SKM-1 treated with dmso at 0.1 percent for 144 hours (cell line): Measurements from ENCODE around the gene KLKB1.
"Not testable (repeated sequence)": the region's sequence is repeated elsewhere in the genome, so short reads cannot be mapped to it uniquely, and the experiment has no call there.

Experiments
- DNase-seq: peaks from one replicate; lab custom pipeline; 2025; ENCODE audit not compliant: unreplicated experiment; lab: John Stamatoyannopoulos, UW

KLKB1 gene

GRCh38 chr4:186264660-186265059 lies 37.4 kb downstream of the KLKB1 start:
- no peak for DNase-seq

GRCh38 chr4:186265250-186265649 lies 37.9 kb downstream of the KLKB1 start:
- not testable (repeated sequence) for DNase-seq

GRCh38 chr4:186265683-186266652 lies 38.7 kb downstream of the KLKB1 start, which contains the start of gene F11:
TSS of gene F11 (plus strand) at chr4:186266189. CDS start at chr4:186267137, 948 bp downstream.
- no peak for DNase-seq

- DNase-seq = no peak
These were observed 39.6 kb downstream of the KLKB1 start for GRCh38 chr4:186266729-186267456.

GRCh38 chr4:186271081-186271678 lies 43.9 kb downstream of the KLKB1 start:
- DNase-seq = no peak

GRCh38 chr4:186272699-186273391 lies 45.5 kb downstream of the KLKB1 start:
- no peak for DNase-seq

- not testable (repeated sequence) for DNase-seq
These were observed 46.1 kb downstream of the KLKB1 start for GRCh38 chr4:186273392-186273789.

GRCh38 chr4:186283311-186283710 lies 56.0 kb downstream of the KLKB1 start:
- no peak for DNase-seq

- no peak for DNase-seq
These were observed 57.8 kb downstream of the KLKB1 start for GRCh38 chr4:186285147-186285546.

- DNase-seq = no peak
These were observed 59.3 kb downstream of the KLKB1 start for GRCh38 chr4:186286581-186286980.

- DNase-seq = no peak
These were observed 64.1 kb downstream of the KLKB1 start for GRCh38 chr4:186291256-186291890.

- no peak for DNase-seq
These were observed 66.9 kb downstream of the KLKB1 start for GRCh38 chr4:186294160-186294559.

GRCh38 chr4:186296481-186296880 lies 69.2 kb downstream of the KLKB1 start:
- no peak for DNase-seq

GRCh38 chr4:186297013-186297645 lies 69.8 kb downstream of the KLKB1 start:
- peak; percentile 41 for DNase-seq

- no peak for DNase-seq
These were observed 70.8 kb downstream of the KLKB1 start for GRCh38 chr4:186298031-186298647.

- no peak for DNase-seq
These were observed 72.0 kb downstream of the KLKB1 start for GRCh38 chr4:186299291-186299690.

GRCh38 chr4:186300659-186301390 lies 73.5 kb downstream of the KLKB1 start:
- DNase-seq = no peak

- DNase-seq = no peak
These were observed 76.9 kb downstream of the KLKB1 start for GRCh38 chr4:186304216-186304615.
